ENCODE results near the gene CTRL.

Gene CTRL

DNA sequence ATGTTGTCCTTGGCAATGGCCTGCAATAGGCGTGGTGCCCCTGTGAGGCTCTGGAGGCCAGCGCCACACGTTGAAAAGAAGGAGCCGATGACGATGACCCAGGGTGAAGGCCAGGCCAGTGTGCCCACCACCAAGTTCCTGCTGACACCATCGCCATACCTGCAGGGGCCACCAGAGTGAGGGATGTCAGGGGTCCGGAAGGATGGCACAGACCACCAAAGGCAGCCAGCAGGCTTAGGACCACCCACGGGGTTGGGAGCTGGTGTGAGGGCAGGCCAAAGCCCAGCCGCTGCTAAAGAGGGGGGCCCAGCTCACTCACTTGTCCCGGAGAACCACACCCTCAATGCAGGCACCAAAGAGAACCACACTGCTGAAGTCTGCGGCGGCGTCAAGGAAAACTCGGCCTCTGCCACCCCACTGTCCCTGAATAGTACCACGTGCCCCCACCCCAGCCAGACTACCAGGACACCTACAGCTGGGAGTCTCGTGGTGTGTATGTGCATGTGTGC is 18.7 kb upstream of the CTRL start:
- Histone ChIP-seq H3K9me3 (ENCODE audit: control insufficient read depth, insufficient read depth, low read depth, low read length) (no peaks in the 10 kb centered on the region), H3K4me3 (ENCODE audit: low read depth, low read length) (no peak overlapping the region), H3K36me3 (ENCODE audit: control insufficient read depth in 2 of 2, insufficient read depth in 1 of 2, low read length in 2 of 2) (peaks cover 2 to 89% of the 10 kb centered on the region in 2 experiments; a peak in 2 of 3 replicates), H3K27ac (ENCODE audit: extremely low read depth, low read depth, low read length) (no peak overlapping the region), H3K4me1 (ENCODE audit: control insufficient read depth, insufficient read depth, low read length) (no peaks in the 10 kb centered on the region)
- POLR2A ChIA-PET, result interaction anchor here (1.6 kb wide), 1 partner anchor 15 kb away, joined by 5 read pairs; no protein-coding TSS in a partner anchor
- no peak for TF ChIP-seq ZNF354C (tag by site-specific recombination; IDR thresholded peaks at IDR 0.05; ENCODE audit: borderline replicate concordance, low read depth)
- CTCF ChIA-PET, result interaction anchor here (0.8 kb wide), 1 partner anchor 44 kb away, joined by 3 read pairs; no protein-coding TSS in a partner anchor

- peaks cover 0 to 91% of the 10 kb centered on the region in 2 experiments; a peak in 2 of 3 replicates for H3K36me3 ChIP-seq (ENCODE audit: control insufficient read depth in 2 of 2, insufficient read depth in 1 of 2, low read length in 2 of 2)
- no peak overlapping the region for H3K27ac ChIP-seq (ENCODE audit: extremely low read depth, low read depth, low read length)
- ChIA-PET POLR2A (no interaction called here), CTCF (interaction anchor here (0.8 kb wide), 2 partner anchors 44 to 133 kb away, joined by 3 to 4 read pairs; no protein-coding TSS in a partner anchor)
- H3K4me3 ChIP-seq (ENCODE audit: low read depth, low read length), result no peak overlapping the region
- TF ChIP-seq GFI1B (tag by site-specific recombination; IDR thresholded peaks at IDR 0.05) (no peak), ZNF221 (tag by site-specific recombination; IDR thresholded peaks at IDR 0.05; ENCODE audit: borderline replicate concordance) (no peak), ZNF37A (tag by site-specific recombination; IDR thresholded peaks at IDR 0.05) (no peak), SP7 (tag by site-specific recombination; IDR thresholded peaks at IDR 0.05) (no peak), ZFP37 (tag by site-specific recombination; IDR thresholded peaks at IDR 0.05) (no peak), ZNF837 (tag by site-specific recombination; IDR thresholded peaks at IDR 0.05) (no peak), ZNF776 (tag by site-specific recombination; IDR thresholded peaks at IDR 0.05; ENCODE audit: borderline replicate concordance) (no peak), ZNF121 (tag by site-specific recombination; IDR thresholded peaks at IDR 0.05) (no peak), ZNF585B (tag by site-specific recombination; IDR thresholded peaks at IDR 0.05) (no peak), KLF7 (tag by site-specific recombination; IDR thresholded peaks at IDR 0.05; ENCODE audit: borderline replicate concordance) (no peak), REPIN1 (tag by site-specific recombination; IDR thresholded peaks at IDR 0.05; ENCODE audit: low read depth) (no peak), BCL11B (tag by site-specific recombination; IDR thresholded peaks at IDR 0.05; ENCODE audit: low read depth) (no peak), BCL11A (tag by site-specific recombination; IDR thresholded peaks at IDR 0.05; ENCODE audit: low read depth) (no peak), ZNF426 (tag by site-specific recombination; IDR thresholded peaks at IDR 0.05) (no peak), GLI2 (tag by site-specific recombination; IDR thresholded peaks at IDR 0.05; ENCODE audit: borderline replicate concordance, low read depth) (no peak), ZNF521 (tag by site-specific recombination; IDR thresholded peaks at IDR 0.05) (no peak), ZNF391 (tag by site-specific recombination; IDR thresholded peaks at IDR 0.05; ENCODE audit: borderline replicate concordance, low read depth) (no peak), ZFP69B (tag by site-specific recombination; IDR thresholded peaks at IDR 0.05) (no peak), ZNF473 (tag by site-specific recombination; IDR thresholded peaks at IDR 0.05) (no peak)
- TF ChIP-seq, protein P1, sequence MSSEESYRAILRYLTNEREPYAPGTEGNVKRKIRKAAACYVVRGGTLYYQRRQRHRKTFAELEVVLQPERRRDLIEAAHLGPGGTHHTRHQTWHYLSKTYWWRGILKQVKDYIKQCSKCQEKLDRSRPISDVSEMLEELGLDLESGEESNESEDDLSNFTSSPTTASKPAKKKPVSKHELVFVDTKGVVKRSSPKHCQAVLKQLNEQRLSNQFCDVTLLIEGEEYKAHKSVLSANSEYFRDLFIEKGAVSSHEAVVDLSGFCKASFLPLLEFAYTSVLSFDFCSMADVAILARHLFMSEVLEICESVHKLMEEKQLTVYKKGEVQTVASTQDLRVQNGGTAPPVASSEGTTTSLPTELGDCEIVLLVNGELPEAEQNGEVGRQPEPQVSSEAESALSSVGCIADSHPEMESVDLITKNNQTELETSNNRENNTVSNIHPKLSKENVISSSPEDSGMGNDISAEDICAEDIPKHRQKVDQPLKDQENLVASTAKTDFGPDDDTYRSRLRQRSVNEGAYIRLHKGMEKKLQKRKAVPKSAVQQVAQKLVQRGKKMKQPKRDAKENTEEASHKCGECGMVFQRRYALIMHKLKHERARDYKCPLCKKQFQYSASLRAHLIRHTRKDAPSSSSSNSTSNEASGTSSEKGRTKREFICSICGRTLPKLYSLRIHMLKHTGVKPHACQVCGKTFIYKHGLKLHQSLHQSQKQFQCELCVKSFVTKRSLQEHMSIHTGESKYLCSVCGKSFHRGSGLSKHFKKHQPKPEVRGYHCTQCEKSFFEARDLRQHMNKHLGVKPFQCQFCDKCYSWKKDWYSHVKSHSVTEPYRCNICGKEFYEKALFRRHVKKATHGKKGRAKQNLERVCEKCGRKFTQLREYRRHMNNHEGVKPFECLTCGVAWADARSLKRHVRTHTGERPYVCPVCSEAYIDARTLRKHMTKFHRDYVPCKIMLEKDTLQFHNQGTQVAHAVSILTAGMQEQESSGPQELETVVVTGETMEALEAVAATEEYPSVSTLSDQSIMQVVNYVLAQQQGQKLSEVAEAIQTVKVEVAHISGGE (tag by site-specific recombination; conservative IDR thresholded peaks at IDR 0.05; ENCODE audit: low read depth), result no peak
- H3K9me3 ChIP-seq (ENCODE audit: control insufficient read depth, insufficient read depth, low read depth, low read length), result no peaks in the 10 kb centered on the region
- H3K4me1 ChIP-seq (ENCODE audit: control insufficient read depth, insufficient read depth, low read length), result no peaks in the 10 kb centered on the region
Observed at GRCh38 chr16:67949645-67950044, 18.0 kb upstream of the CTRL start.

Data from HEK293 (cell line).